AG09309 (cell line): Measurements from ENCODE around the gene ZNF646.

Experiments used
- DNase-seq: peaks from one replicate; pipeline ENCODE4 v3.0.0-alpha.2; 2010; ENCODE audit warnings: low read depth
- H3K4me3 ChIP-seq: 2 replicates; pipeline ENCODE4 v1.5.1; 2011; ENCODE audit warnings: mild to moderate bottlenecking, low read depth, low read length, moderate library complexity; ENCODE audit not compliant: control insufficient read depth
- CTCF ChIP-seq: IDR thresholded peaks from 2 replicates; pipeline ENCODE4 v1.5.1; 2011; ENCODE audit warnings: mild to moderate bottlenecking, low read depth, low read length, inconsistent platforms; ENCODE audit not compliant: insufficient read depth, control insufficient read depth; ENCODE audit errors: missing control alignments

The ZNF646 gene

DNA sequence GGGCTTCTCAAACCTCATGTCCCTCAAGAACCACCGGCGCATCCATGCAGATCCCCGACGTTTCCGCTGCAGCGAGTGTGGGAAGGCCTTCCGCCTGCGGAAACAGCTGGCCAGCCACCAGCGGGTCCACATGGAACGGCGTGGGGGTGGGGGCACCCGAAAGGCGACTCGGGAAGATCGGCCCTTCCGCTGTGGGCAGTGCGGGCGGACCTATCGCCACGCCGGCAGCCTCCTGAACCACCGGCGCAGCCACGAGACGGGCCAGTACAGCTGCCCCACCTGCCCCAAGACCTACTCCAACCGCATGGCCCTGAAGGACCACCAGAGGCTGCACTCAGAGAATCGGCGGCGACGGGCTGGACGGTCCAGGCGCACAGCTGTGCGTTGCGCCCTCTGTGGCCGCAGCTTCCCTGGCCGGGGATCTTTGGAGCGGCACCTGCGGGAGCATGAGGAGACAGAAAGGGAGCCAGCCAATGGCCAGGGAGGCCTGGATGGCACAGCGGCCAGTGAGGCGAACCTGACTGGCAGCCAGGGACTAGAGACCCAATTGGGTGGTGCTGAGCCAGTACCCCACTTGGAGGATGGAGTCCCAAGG lies 5.9 kb downstream of the ZNF646 start:
- no peak for TF ChIP-seq CTCF
- no peak for DNase-seq
- H3K4me3 ChIP-seq = no peak overlapping the region

DNA sequence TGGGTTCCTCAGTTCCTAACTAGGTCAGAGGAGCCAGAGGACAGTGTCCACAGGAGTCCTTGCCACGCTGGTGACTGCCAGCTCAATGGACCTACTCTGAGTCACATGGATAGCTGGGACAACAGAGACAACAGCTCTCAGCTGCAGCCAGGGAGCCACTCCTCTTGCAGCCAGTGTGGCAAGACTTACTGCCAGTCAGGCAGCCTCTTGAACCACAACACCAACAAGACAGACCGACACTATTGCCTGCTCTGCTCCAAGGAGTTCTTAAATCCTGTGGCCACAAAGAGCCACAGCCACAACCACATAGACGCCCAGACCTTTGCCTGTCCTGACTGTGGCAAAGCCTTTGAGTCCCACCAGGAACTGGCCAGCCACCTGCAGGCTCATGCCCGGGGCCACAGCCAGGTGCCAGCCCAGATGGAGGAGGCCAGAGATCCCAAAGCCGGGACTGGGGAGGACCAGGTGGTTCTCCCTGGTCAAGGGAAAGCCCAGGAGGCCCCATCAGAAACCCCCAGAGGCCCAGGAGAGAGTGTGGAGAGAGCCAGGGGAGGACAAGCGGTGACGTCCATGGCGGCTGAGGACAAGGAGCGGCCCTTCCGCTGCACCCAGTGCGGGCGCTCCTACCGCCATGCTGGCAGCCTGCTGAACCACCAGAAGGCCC lies 6.7 kb downstream of the ZNF646 start:
- no peak for TF ChIP-seq CTCF
- no peak overlapping the region for H3K4me3 ChIP-seq
- no peak for DNase-seq

- H3K4me3 ChIP-seq = no peak overlapping the region
- no peak for TF ChIP-seq CTCF
These were observed 7.5 kb downstream of the ZNF646 start for GRCh38 chr16:31081428-31082351.

GRCh38 chr16:31082368-31083045 lies 8.3 kb downstream of the ZNF646 start:
- H3K4me3 ChIP-seq = no peak overlapping the region
- no peak for DNase-seq
- no peak for TF ChIP-seq CTCF

More at GRCh38 chr16:31081428-31082351, 7.5 kb downstream of the ZNF646 start:
- no peak for DNase-seq

DNA sequence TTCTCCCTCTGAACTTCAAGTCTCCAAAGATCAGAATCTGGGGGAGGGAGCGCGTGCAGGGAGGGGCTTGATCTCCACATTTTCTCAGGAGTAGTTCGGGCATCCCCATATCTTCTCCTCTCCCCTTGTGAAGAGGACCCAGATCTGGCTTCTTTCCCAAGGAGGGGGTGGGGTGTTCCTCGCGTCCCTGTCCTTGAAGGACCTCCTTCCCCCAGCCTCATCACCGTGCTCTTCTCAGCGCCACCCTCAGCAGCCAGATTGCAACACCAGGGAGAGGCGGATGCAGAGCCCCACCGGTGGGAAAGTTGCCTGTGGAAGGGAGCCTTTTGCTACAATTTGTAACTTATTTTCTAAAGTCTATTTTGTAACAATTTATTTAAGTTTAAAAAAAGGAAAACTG lies 8.9 kb downstream of the ZNF646 start:
- no peak for TF ChIP-seq CTCF
- no peak for DNase-seq
- no peak overlapping the region for H3K4me3 ChIP-seq

DNA sequence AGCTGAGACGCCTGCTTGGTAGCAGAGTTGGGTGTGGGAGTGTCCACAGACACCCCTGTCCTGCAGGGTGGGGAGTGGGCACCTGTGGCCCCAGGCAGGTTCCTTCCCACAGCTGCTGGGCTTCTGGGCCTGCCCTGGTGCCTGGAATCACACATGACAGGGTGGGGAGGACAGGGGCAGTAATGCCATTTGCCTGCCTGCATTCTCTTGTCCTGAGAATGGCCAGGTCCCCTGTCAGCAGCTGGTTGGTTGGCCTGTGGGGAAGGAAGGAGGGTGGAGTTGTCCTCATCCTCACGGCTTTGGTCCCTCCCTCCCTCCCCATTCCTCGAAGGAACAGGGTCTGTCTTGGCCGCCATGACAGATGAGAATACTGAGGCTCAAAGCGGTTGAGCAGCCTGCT lies 9.3 kb downstream of the ZNF646 start:
- TF ChIP-seq CTCF = no peak
- no peak overlapping the region for H3K4me3 ChIP-seq
- DNase-seq = no peak
